C4-2B (cell line): ENCODE results near the gene MECP2.

Experiments used
- CTCF ChIP-seq: fragments of 450-650 bp; conservative IDR thresholded peaks from 2 replicates; pipeline ENCODE4 v1.5.1; 2017; ENCODE audit warnings: mild to moderate bottlenecking
- ZFX ChIP-seq: fragments of 450-650 bp; IDR thresholded peaks from 2 replicates; pipeline ENCODE4 v1.6.1; 2017

- no peak for TF ChIP-seq CTCF
- TF ChIP-seq ZFX, result no peak
Observed at GRCh38 chrX:154030715-154031305, 66.7 kb downstream of the MECP2 start.
